ENCODE results near the gene MCC.

Gene MCC

GRCh38 chr5:113218906-113219517 lies 269.2 kb downstream of the MCC start:
- DNase-seq: no peak
- H3K4ac ChIP-seq (ENCODE audit: low read depth, low read length): no peak overlapping the region
- no peak overlapping the region for H2BK15ac ChIP-seq (replicated peaks; ENCODE audit: low read depth)
- no peak overlapping the region for H4K5ac ChIP-seq (ENCODE audit: low read length)
- no peak overlapping the region for H2BK5ac ChIP-seq (ENCODE audit: low read length)
- H3K23ac ChIP-seq (ENCODE audit: low read length): no peak overlapping the region
- H2AK5ac ChIP-seq (ENCODE audit: low read length): no peak overlapping the region
- no peak overlapping the region for H3K4me2 ChIP-seq (ENCODE audit: low read length)
- no peaks in the 10 kb centered on the region for H3K36me3 ChIP-seq (ENCODE audit: control insufficient read depth, insufficient read depth, low read length)
- no peak overlapping the region for H3K4me3 ChIP-seq (ENCODE audit: low read length)
- H3K4me1 ChIP-seq (ENCODE audit: control insufficient read depth, low read depth, low read length): peaks cover 22% of the 10 kb centered on the region
- H3K9ac ChIP-seq (ENCODE audit: low read length): no peak overlapping the region
- H3K27ac ChIP-seq (ENCODE audit: low read depth, low read length): no peak overlapping the region
- peaks cover 24% of the 10 kb centered on the region for H3K79me1 ChIP-seq (ENCODE audit: low read length)
- no peak overlapping the region for H3K56ac ChIP-seq (ENCODE audit: low read length)
- H4K8ac ChIP-seq (ENCODE audit: low read depth, low read length): no peak overlapping the region
- H2BK120ac ChIP-seq (ENCODE audit: low read depth, low read length): no peak overlapping the region
- H3K79me2 ChIP-seq (ENCODE audit: control insufficient read depth, insufficient read depth, low read length): peaks cover 17% of the 10 kb centered on the region
- no peak overlapping the region for H3K18ac ChIP-seq (ENCODE audit: low read length)
- 100% methylated on average over 2 of the region's 7 CpGs for WGBS (ENCODE audit: extremely low coverage, insufficient coverage, low lambda C conversion rate)
- no peaks in the 10 kb centered on the region for H3K27me3 ChIP-seq (ENCODE audit: insufficient read depth, low read length, poor library complexity)

GRCh38 chr5:113218200-113218599 lies 270.1 kb downstream of the MCC start:
- H4K5ac ChIP-seq (ENCODE audit: low read length): no peak overlapping the region
- H2AK5ac ChIP-seq (ENCODE audit: low read length): no peak overlapping the region
- no CpG with 5 or more reads among the region's 8 CpGs for WGBS (ENCODE audit: extremely low coverage, insufficient coverage, low lambda C conversion rate)
- DNase-seq: no peak
- no peak overlapping the region for H3K4me3 ChIP-seq (ENCODE audit: low read length)
- H3K18ac ChIP-seq (ENCODE audit: low read length): no peak overlapping the region
- no peak overlapping the region for H3K9ac ChIP-seq (ENCODE audit: low read length)
- no peak overlapping the region for H4K8ac ChIP-seq (ENCODE audit: low read depth, low read length)
- H3K23ac ChIP-seq (ENCODE audit: low read length): no peak overlapping the region
- H2BK15ac ChIP-seq (replicated peaks; ENCODE audit: low read depth): no peak overlapping the region
- H3K4me2 ChIP-seq (ENCODE audit: low read length): no peak overlapping the region
- no peak overlapping the region for H3K27ac ChIP-seq (ENCODE audit: low read depth, low read length)
- no peak overlapping the region for H2BK5ac ChIP-seq (ENCODE audit: low read length)
- peaks cover 28% of the 10 kb centered on the region for H3K4me1 ChIP-seq (ENCODE audit: control insufficient read depth, low read depth, low read length)
- H3K56ac ChIP-seq (ENCODE audit: low read length): peak overlapping the region; percentile 9
- no peak overlapping the region for H3K4ac ChIP-seq (ENCODE audit: low read depth, low read length)
- H3K79me1 ChIP-seq (ENCODE audit: low read length): peaks cover 26% of the 10 kb centered on the region
- no peaks in the 10 kb centered on the region for H3K27me3 ChIP-seq (ENCODE audit: insufficient read depth, low read length, poor library complexity)
- peaks cover 25% of the 10 kb centered on the region for H3K79me2 ChIP-seq (ENCODE audit: control insufficient read depth, insufficient read depth, low read length)
- H3K36me3 ChIP-seq (ENCODE audit: control insufficient read depth, insufficient read depth, low read length): no peaks in the 10 kb centered on the region
- H2BK120ac ChIP-seq (ENCODE audit: low read depth, low read length): no peak overlapping the region

- H3K4ac ChIP-seq (ENCODE audit: low read depth, low read length): no peak overlapping the region
- H3K36me3 ChIP-seq (ENCODE audit: control insufficient read depth, insufficient read depth, low read length): no peaks in the 10 kb centered on the region
- no peak overlapping the region for H2BK15ac ChIP-seq (replicated peaks; ENCODE audit: low read depth)
- H4K8ac ChIP-seq (ENCODE audit: low read depth, low read length): no peak overlapping the region
- H2AK5ac ChIP-seq (ENCODE audit: low read length): no peak overlapping the region
- no peak overlapping the region for H3K9ac ChIP-seq (ENCODE audit: low read length)
- H4K5ac ChIP-seq (ENCODE audit: low read length): no peak overlapping the region
- H3K4me2 ChIP-seq (ENCODE audit: low read length): no peak overlapping the region
- no peak overlapping the region for H3K23ac ChIP-seq (ENCODE audit: low read length)
- H3K18ac ChIP-seq (ENCODE audit: low read length): no peak overlapping the region
- DNase-seq: no peak
- H3K27ac ChIP-seq (ENCODE audit: low read depth, low read length): no peak overlapping the region
- WGBS (ENCODE audit: extremely low coverage, insufficient coverage, low lambda C conversion rate): no CpG with 5 or more reads among the region's 9 CpGs
- no peak overlapping the region for H3K56ac ChIP-seq (ENCODE audit: low read length)
- H2BK120ac ChIP-seq (ENCODE audit: low read depth, low read length): no peak overlapping the region
- H3K4me3 ChIP-seq (ENCODE audit: low read length): no peak overlapping the region
- peaks cover 33% of the 10 kb centered on the region for H3K4me1 ChIP-seq (ENCODE audit: control insufficient read depth, low read depth, low read length)
- H3K79me1 ChIP-seq (ENCODE audit: low read length): peaks cover 26% of the 10 kb centered on the region
- H3K27me3 ChIP-seq (ENCODE audit: insufficient read depth, low read length, poor library complexity): no peaks in the 10 kb centered on the region
- no peak overlapping the region for H2BK5ac ChIP-seq (ENCODE audit: low read length)
- H3K79me2 ChIP-seq (ENCODE audit: control insufficient read depth, insufficient read depth, low read length): peaks cover 26% of the 10 kb centered on the region
Observed at GRCh38 chr5:113217619-113218184, 270.6 kb downstream of the MCC start.

- H3K36me3 ChIP-seq (ENCODE audit: control insufficient read depth, insufficient read depth, low read length): no peaks in the 10 kb centered on the region
- no peaks in the 10 kb centered on the region for H3K27me3 ChIP-seq (ENCODE audit: insufficient read depth, low read length, poor library complexity)
- H4K8ac ChIP-seq (ENCODE audit: low read depth, low read length): no peak overlapping the region
- peaks cover 36% of the 10 kb centered on the region for H3K4me1 ChIP-seq (ENCODE audit: control insufficient read depth, low read depth, low read length)
- no peak overlapping the region for H2AK5ac ChIP-seq (ENCODE audit: low read length)
- no peak overlapping the region for H3K4ac ChIP-seq (ENCODE audit: low read depth, low read length)
- no peak overlapping the region for H2BK15ac ChIP-seq (replicated peaks; ENCODE audit: low read depth)
- H3K9ac ChIP-seq (ENCODE audit: low read length): no peak overlapping the region
- no peak overlapping the region for H3K27ac ChIP-seq (ENCODE audit: low read depth, low read length)
- peak overlapping the region; percentile 32 for H2BK120ac ChIP-seq (ENCODE audit: low read depth, low read length)
- H3K4me2 ChIP-seq (ENCODE audit: low read length): no peak overlapping the region
- H3K18ac ChIP-seq (ENCODE audit: low read length): no peak overlapping the region
- no peak overlapping the region for H3K56ac ChIP-seq (ENCODE audit: low read length)
- H4K5ac ChIP-seq (ENCODE audit: low read length): no peak overlapping the region
- no peak overlapping the region for H3K4me3 ChIP-seq (ENCODE audit: low read length)
- H3K23ac ChIP-seq (ENCODE audit: low read length): no peak overlapping the region
- H3K79me2 ChIP-seq (ENCODE audit: control insufficient read depth, insufficient read depth, low read length): peaks cover 30% of the 10 kb centered on the region
- peaks cover 26% of the 10 kb centered on the region for H3K79me1 ChIP-seq (ENCODE audit: low read length)
- no peak for DNase-seq
- WGBS (ENCODE audit: extremely low coverage, insufficient coverage, low lambda C conversion rate): no CpG with 5 or more reads among the region's 3 CpGs
- no peak overlapping the region for H2BK5ac ChIP-seq (ENCODE audit: low read length)
Observed at GRCh38 chr5:113216545-113216944, 271.7 kb downstream of the MCC start.

GRCh38 chr5:113215401-113216060 lies 272.7 kb downstream of the MCC start:
- Histone ChIP-seq H3K23ac (ENCODE audit: low read length) (no peak overlapping the region), H3K27me3 (ENCODE audit: insufficient read depth, low read length, poor library complexity) (no peaks in the 10 kb centered on the region), H2BK5ac (ENCODE audit: low read length) (no peak overlapping the region), H2BK120ac (ENCODE audit: low read depth, low read length) (no peak overlapping the region), H3K18ac (ENCODE audit: low read length) (no peak overlapping the region), H3K4me3 (ENCODE audit: low read length) (no peak overlapping the region), H2AK5ac (ENCODE audit: low read length) (no peak overlapping the region), H3K27ac (ENCODE audit: low read depth, low read length) (no peak overlapping the region), H2BK15ac (replicated peaks; ENCODE audit: low read depth) (no peak overlapping the region), H3K36me3 (ENCODE audit: control insufficient read depth, insufficient read depth, low read length) (no peaks in the 10 kb centered on the region), H4K5ac (ENCODE audit: low read length) (no peak overlapping the region), H3K9ac (ENCODE audit: low read length) (no peak overlapping the region), H3K79me1 (ENCODE audit: low read length) (peaks cover 26% of the 10 kb centered on the region), H3K4me2 (ENCODE audit: low read length) (no peak overlapping the region), H3K4ac (ENCODE audit: low read depth, low read length) (no peak overlapping the region), H3K79me2 (ENCODE audit: control insufficient read depth, insufficient read depth, low read length) (peaks cover 29% of the 10 kb centered on the region), H3K56ac (ENCODE audit: low read length) (no peak overlapping the region), H4K8ac (ENCODE audit: low read depth, low read length) (no peak overlapping the region), H3K4me1 (ENCODE audit: control insufficient read depth, low read depth, low read length) (peaks cover 38% of the 10 kb centered on the region)
- no CpG with 5 or more reads among the region's 9 CpGs for WGBS (ENCODE audit: extremely low coverage, insufficient coverage, low lambda C conversion rate)
- DNase-seq: peak; percentile 74

Data from mesendoderm (in vitro differentiated cells).